HG03103 (cell line): ENCODE measurements around the gene HHAT.
"Not testable (repeated sequence)": the region's sequence is repeated elsewhere in the genome, so short reads cannot be mapped to it uniquely, and the experiment has no call there.

Experiments
- ATAC-seq: cut with Tn5 transposase; IDR thresholded peaks from one replicate; pipeline ENCODE4 v1.9.1; 2021; ENCODE audit warnings: low read depth; ENCODE audit not compliant: unreplicated experiment

HHAT gene

GRCh38 chr1:210385228-210385627, 56.5 kb downstream of the HHAT start:
- ATAC-seq = no peak

GRCh38 chr1:210394281-210394821, 65.6 kb downstream of the HHAT start:
- ATAC-seq = no peak

- no peak for ATAC-seq
Observed at GRCh38 chr1:210396541-210396940, 67.8 kb downstream of the HHAT start.

- no peak for ATAC-seq
Observed at GRCh38 chr1:210397252-210397651, 68.5 kb downstream of the HHAT start.

- no peak for ATAC-seq
Observed at GRCh38 chr1:210397681-210398080, 69.0 kb downstream of the HHAT start.

- no peak for ATAC-seq
Observed at GRCh38 chr1:210398466-210398865, 69.8 kb downstream of the HHAT start.

- ATAC-seq = peak; percentile 98
Observed at GRCh38 chr1:210400043-210400840, 71.5 kb downstream of the HHAT start.

GRCh38 chr1:210402560-210402959, 73.9 kb downstream of the HHAT start:
- ATAC-seq = no peak

GRCh38 chr1:210405316-210405715, 76.6 kb downstream of the HHAT start:
- no peak for ATAC-seq

GRCh38 chr1:210406341-210406740, 77.6 kb downstream of the HHAT start:
- not testable (repeated sequence) for ATAC-seq

GRCh38 chr1:210407207-210407886, 78.6 kb downstream of the HHAT start:
- ATAC-seq = no peak

GRCh38 chr1:210407887-210408252, 79.2 kb downstream of the HHAT start:
- ATAC-seq = no peak

- no peak for ATAC-seq
Observed at GRCh38 chr1:210412240-210412639, 83.5 kb downstream of the HHAT start.

GRCh38 chr1:210413951-210414350, 85.2 kb downstream of the HHAT start:
- ATAC-seq = no peak

- no peak for ATAC-seq
Observed at GRCh38 chr1:210415846-210416448, 87.2 kb downstream of the HHAT start.

- ATAC-seq = no peak
Observed at GRCh38 chr1:210416681-210417080, 88.0 kb downstream of the HHAT start.

GRCh38 chr1:210417881-210418280, 89.2 kb downstream of the HHAT start:
- ATAC-seq = no peak

GRCh38 chr1:210418863-210419650, 90.4 kb downstream of the HHAT start:
- no peak for ATAC-seq

- ATAC-seq = not testable (repeated sequence)
Observed at GRCh38 chr1:210426696-210427095, 98.0 kb downstream of the HHAT start.

GRCh38 chr1:210428696-210429095, 100.0 kb downstream of the HHAT start:
- no peak for ATAC-seq

- no peak for ATAC-seq
Observed at GRCh38 chr1:210434223-210434622, 105.5 kb downstream of the HHAT start.
